ENCODE measurements around the gene PGM2L1. TPM values are rescaled to one million over a fixed set of nuclear protein-coding genes. Genes with fewer than 3 reads are reported as not detected.

Gene PGM2L1
- total RNA-seq = 8.4 TPM

DNA sequence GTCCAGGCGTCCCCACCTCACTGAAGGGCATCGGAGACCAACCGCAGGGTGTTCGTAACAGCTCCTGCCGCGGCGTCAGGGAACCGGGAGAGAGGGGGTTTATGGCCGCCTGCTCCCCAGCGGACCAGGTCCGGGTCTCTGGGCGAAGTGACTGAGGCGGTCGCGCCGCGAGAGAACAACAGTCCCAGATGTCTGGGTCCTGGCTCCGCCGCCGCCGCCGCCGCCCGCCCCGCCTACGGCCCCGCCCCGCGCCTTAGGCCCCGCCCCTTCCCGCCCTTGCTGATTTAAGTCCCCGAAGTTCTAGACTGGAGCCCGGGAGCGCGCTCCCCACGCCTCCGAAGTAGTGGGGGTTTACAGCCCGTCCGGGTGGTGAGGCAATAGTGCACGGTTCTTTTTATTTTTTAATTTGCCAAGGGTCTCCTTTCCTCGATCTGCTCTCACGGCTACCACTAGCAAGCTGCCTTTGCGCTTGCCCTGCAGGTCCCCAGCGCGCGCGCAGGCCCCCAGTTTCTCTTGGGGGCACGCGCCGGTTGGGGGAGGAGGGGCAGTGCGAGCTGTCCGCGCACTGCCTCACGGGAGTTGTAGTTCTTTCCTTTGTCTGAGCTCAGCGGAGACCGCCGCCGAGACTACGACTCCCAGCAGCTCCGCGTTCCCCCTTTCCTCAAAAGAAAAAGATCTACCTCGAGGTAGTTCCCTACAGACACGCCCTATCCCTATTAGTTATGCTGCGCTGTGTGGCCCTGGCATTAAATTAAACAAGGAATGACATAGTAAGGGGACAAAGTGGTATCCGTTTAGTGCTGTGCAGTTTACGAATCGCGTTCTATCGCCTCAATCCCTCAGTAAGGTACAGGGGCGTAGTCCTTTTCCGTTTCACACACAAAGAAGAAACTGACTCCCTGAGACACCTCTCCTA is at the start of gene PGM2L1:
PGM2L1 (minus strand) TSS at position 190 of the 916 bp plus-strand sequence. CDS start 272 bp downstream, outside the sequence.
- Histone ChIP-seq H3K27me3 (no peaks in the 10 kb centered on the region), H3K4me3 (peak within 1 kb of the TSS; percentile 92 to 95), H3K4me1 (no peaks in the 10 kb centered on the region), H3K36me3 (no peaks in the 10 kb centered on the region), H3K9me3 (no peaks in the 10 kb centered on the region), H3K27ac (peak within 1 kb of the TSS; percentile 83 to 86)
- DNase-seq (ENCODE audit: low spot score in 2 of 2) = peak; percentile 86 to 97
- intact Hi-C loops (cut with DNase I) = loop anchor here (1.0 to 5.0 kb wide), 5 partner anchors 20 to 349 kb away; partner anchors contain the start of genes C2CD3, LIPT2, PPME1 and RNF169
- TF ChIP-seq, protein P1, sequence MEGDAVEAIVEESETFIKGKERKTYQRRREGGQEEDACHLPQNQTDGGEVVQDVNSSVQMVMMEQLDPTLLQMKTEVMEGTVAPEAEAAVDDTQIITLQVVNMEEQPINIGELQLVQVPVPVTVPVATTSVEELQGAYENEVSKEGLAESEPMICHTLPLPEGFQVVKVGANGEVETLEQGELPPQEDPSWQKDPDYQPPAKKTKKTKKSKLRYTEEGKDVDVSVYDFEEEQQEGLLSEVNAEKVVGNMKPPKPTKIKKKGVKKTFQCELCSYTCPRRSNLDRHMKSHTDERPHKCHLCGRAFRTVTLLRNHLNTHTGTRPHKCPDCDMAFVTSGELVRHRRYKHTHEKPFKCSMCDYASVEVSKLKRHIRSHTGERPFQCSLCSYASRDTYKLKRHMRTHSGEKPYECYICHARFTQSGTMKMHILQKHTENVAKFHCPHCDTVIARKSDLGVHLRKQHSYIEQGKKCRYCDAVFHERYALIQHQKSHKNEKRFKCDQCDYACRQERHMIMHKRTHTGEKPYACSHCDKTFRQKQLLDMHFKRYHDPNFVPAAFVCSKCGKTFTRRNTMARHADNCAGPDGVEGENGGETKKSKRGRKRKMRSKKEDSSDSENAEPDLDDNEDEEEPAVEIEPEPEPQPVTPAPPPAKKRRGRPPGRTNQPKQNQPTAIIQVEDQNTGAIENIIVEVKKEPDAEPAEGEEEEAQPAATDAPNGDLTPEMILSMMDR (IDR thresholded peaks at IDR 0.05) = no peak

DNA sequence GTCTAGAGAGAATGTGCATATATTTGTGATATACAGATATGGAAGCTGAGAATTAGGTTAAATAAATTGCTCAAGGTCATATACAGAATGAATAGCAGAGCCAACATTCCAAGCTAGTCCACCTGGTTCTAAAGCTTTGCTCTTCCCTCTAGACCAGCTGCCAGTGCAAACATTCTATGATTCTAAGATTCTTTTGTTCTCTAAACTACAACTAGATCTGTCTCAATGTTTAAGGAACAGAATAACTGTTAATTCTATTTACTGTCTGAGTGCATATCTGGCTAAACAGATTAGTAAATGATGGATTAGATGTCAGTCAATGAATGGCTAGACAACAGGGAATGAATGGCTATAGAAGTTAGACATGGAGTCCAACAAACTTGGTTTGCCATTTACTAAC is 49.5 kb upstream of the PGM2L1 start:
- intact Hi-C loops (cut with DNase I) = no loop called here
- Histone ChIP-seq H3K36me3 (no peaks in the 10 kb centered on the region), H3K4me3 (no peak overlapping the region), H3K4me1 (peaks cover 8% of the 10 kb centered on the region in 2 donors), H3K27ac (no peak overlapping the region), H3K27me3 (no peaks in the 10 kb centered on the region), H3K9me3 (no peaks in the 10 kb centered on the region)
- TF ChIP-seq, protein P1 (IDR thresholded peaks at IDR 0.05) = no peak
- no peak for DNase-seq (ENCODE audit: low spot score in 2 of 2)

DNA sequence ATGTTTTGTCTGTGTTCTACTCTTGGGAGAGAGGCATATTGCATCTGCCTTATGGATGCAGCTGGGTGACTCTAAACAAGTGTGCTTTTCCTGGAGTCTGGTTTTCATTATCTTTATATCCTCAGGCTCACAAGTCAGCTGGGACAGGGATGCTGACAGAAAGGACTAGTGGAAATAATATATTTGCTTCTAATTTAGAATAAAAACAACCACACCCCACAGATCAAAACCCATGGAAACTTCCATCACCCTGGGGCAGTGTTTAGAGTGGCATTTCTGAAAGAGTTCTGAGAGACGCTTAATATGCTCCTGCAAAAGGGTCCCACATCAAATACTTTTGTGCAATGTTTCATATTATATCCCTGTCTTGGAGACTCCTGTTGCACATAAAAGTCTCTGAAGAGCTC is 48.3 kb upstream of the PGM2L1 start:
- Histone ChIP-seq H3K9me3 (no peaks in the 10 kb centered on the region), H3K4me1 (peaks cover 8% of the 10 kb centered on the region in 2 donors), H3K4me3 (no peak overlapping the region), H3K36me3 (no peaks in the 10 kb centered on the region), H3K27me3 (no peaks in the 10 kb centered on the region), H3K27ac (no peak overlapping the region)
- no peak for DNase-seq (ENCODE audit: low spot score in 2 of 2)
- intact Hi-C loops (cut with DNase I) = no loop called here
- TF ChIP-seq, protein P1 (IDR thresholded peaks at IDR 0.05) = no peak

DNA sequence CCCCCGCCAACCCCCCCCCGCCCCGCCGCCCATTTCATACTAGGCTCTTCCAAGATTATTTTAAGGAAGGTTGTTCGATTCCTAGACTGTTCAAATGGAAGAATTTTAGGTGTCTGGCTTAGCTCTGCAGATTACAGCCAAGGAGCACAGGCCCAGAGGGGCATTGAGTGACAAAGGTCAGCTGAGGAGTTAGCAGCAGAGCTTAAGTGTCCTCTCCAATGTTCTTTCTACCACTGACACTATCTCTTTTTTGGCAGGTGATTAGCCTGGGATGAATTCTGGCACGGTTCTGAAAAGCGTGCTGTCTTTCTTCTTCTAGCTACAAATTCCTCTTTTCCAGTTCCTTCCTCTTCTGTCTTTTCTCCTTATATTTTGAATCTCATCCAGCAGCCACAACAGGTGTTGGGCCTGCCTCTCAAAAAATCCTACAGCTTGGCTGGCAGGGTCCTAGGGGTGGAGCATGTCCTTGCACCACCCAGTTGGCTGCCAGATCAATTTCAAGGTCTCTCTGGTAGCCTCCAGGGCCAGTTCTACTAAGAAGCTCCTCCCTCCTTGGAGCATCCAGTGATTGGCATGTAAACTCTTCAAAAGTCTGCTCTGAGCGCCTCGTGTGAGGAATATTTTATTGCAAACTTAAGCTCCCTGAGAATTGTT is 46.1 kb upstream of the PGM2L1 start:
- Histone ChIP-seq H3K4me1 (peaks cover 8% of the 10 kb centered on the region in 2 donors), H3K36me3 (no peaks in the 10 kb centered on the region), H3K27ac (peak overlapping the region; percentile 27 to 33), H3K27me3 (no peaks in the 10 kb centered on the region), H3K4me3 (no peak overlapping the region), H3K9me3 (no peaks in the 10 kb centered on the region)
- TF ChIP-seq, protein P1 (IDR thresholded peaks at IDR 0.05) = no peak
- intact Hi-C loops (cut with DNase I) = no loop called here
- DNase-seq (ENCODE audit: low spot score in 2 of 2) = no peak

DNA sequence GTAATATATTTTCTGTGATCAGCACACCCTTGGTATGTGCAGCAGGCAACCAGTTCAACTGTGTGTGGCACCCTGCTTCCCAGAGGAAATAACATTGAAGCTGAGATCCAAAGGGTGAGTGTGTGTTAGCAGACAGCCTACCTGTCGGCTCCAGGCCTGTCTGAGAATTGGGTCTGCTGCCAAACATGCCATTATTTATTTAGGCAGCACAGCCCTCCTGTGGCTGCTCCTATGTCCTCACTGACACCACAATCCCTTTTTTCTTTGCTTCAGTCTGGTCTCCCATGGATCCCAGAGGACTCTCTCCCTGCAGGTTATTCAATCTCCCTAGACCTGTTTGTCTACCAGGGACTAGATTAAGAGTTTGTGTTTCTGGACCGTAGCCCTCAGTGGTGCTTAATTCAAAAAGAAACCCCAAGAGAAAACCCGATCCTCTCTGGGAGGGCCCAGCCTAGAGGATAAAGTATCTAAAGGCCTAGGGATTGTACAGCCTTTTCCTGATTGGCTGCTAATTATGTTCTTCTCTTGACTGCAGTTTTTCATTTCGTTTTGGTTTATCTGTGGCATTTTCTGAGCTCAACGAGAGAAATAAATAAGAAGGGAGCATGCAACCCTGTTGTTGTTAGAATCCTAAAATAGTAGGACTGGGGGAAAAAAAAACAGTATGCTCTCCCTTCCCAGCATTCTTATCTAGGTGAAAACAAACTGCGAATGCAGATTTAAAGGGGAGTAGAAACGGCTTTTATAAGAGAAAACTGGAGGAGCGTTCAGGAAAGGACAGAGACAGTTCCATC is 45.0 kb upstream of the PGM2L1 start:
- H3K27ac ChIP-seq = peak overlapping the region; percentile 27 to 66
- intact Hi-C loops (cut with DNase I) = no loop called here

More for the DNA sequence above, 45.0 kb upstream of the PGM2L1 start:
- no peaks in the 10 kb centered on the region for H3K27me3 ChIP-seq
- H3K4me3 ChIP-seq = peak overlapping the region in 1 of 2 donors; percentile 35
- TF ChIP-seq, protein P1 (IDR thresholded peaks at IDR 0.05) = no peak
- no peaks in the 10 kb centered on the region for H3K9me3 ChIP-seq
- DNase-seq (ENCODE audit: low spot score in 2 of 2) = no peak
- no peaks in the 10 kb centered on the region for H3K36me3 ChIP-seq
- peaks cover 8% of the 10 kb centered on the region in 2 donors for H3K4me1 ChIP-seq

Data from ascending aorta (tissue), 2 donors.